ENCODE measurements around the gene KRT13. TPM values are rescaled to one million over a fixed set of nuclear protein-coding genes. Genes with fewer than 3 reads are reported as not detected.

The KRT13 gene
- total and polyA plus RNA-seq, 9 of the 15 experiments (the other 6 are each of a cell fraction or from before 2014, with no cell fraction given) = 0.11 to 1.1 (median 0.24) TPM; not detected in 3

DNA sequence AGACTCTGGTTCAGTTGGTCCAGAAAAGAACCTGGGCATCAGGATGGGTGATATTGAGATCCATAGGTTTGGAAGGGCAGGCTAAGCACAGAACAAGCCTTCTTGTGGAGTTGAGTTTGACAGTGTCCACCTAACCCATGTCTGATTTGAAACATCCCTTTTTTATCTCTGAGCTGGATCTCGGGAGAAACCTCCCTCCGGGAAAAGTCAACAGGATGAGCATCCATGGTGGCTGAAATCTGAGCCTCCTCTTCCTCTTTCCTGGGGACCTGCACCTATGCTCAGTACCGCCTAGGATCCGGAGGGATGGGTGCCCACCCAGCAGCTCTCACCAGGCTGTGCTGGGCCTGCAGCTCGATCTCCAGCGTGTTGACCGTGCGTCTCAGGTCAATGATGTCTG lies 41.7 kb downstream of the KRT13 start:
- Histone ChIP-seq H3K4me1 (replicated peaks in 1 of 2; ENCODE audit: control insufficient read depth in 2 of 2, insufficient read depth in 2 of 2, low read length in 2 of 2) (peaks cover 0 to 2% of the 10 kb centered on the region in 2 experiments; a peak in 1 of 5 replicates), H3K27ac (ENCODE audit: extremely low read depth, low read depth, low read length) (no peak overlapping the region), H3K9me3 (replicated peaks; ENCODE audit: control insufficient read depth, insufficient read depth, low read depth, low read length) (no peaks in the 10 kb centered on the region), H2AFZ (ENCODE audit: low read depth, low read length) (no peak overlapping the region), H3K9ac (ENCODE audit: insufficient read depth in 1 of 2, low read depth in 2 of 2, low read length in 2 of 2) (no peak overlapping the region), H4K20me1 (replicated peaks; ENCODE audit: control insufficient read depth, insufficient read depth, low read length) (no peaks in the 10 kb centered on the region), H3K4me3 (no peak overlapping the region), H3K79me2 (ENCODE audit: control insufficient read depth, insufficient read depth, low read length) (no peaks in the 10 kb centered on the region), H3K36me3 (ENCODE audit: control insufficient read depth, insufficient read depth, low read length) (no peaks in the 10 kb centered on the region), H3K27me3 (ENCODE audit: control insufficient read depth in 2 of 2, insufficient read depth in 2 of 2, low read length in 2 of 2) (peaks cover 31 to 70% of the 10 kb centered on the region in 2 experiments), H3K9me1 (ENCODE audit: control insufficient read depth, insufficient read depth, low read length) (no peaks in the 10 kb centered on the region), H3K4me2 (ENCODE audit: insufficient read depth, low read length) (no peak overlapping the region)
- FAIRE-seq = no peak
- no TSS peak for BruUV-seq (replicated peaks)
- POLR2A ChIA-PET = interaction anchor here (0.6 to 1.3 kb wide), 3 partner anchors 21 to 149 kb away, joined by 3 to 4 read pairs (median 3); no protein-coding TSS in a partner anchor
- intact Hi-C loops (cut with micrococcal nuclease) = no loop called here
- ATAC-seq = no peak
- WGBS (ENCODE audit: insufficient coverage, low coverage, missing lambda C conversion rate) = 2% methylated on average over 8 of the region's 8 CpGs
- in situ Hi-C loops (cut with MboI) = no loop called here
- CTCF ChIA-PET (ENCODE audit: low intra/inter-chr PET ratio) = no interaction called here
- no peak for DNase-seq (ENCODE audit: extremely low read depth in 1 of 4, low spot score in 3 of 4)
- TF ChIP-seq DPF2 (IDR thresholded peaks at IDR 0.05) (no peak), ZNF431 (CRISPR knock-in tag; IDR thresholded peaks at IDR 0.05) (no peak), RERE (CRISPR knock-in tag; IDR thresholded peaks at IDR 0.05; ENCODE audit: borderline replicate concordance) (no peak), PURB (CRISPR knock-in tag; IDR thresholded peaks at IDR 0.05; ENCODE audit: low read depth) (no peak), KAT2B (IDR thresholded peaks at IDR 0.05; ENCODE audit: low read depth, low read length) (no peak), RB1 (IDR thresholded peaks at IDR 0.05; ENCODE audit: low read depth) (no peak), THAP12 (CRISPR knock-in tag; IDR thresholded peaks at IDR 0.05) (no peak), HMGN3 (IDR thresholded peaks at IDR 0.05; ENCODE audit: borderline replicate concordance, extremely low read depth, insufficient read length, low read depth, low read length) (no peak), E2F5 (CRISPR knock-in tag; IDR thresholded peaks at IDR 0.05) (no peak), POLR3G (IDR thresholded peaks at IDR 0.05; ENCODE audit: extremely low read depth, insufficient read length, insufficient replicate concordance) (no peak), MCM7 (IDR thresholded peaks at IDR 0.05) (no peak), ESRRB (CRISPR knock-in tag; IDR thresholded peaks at IDR 0.05; ENCODE audit: borderline replicate concordance) (no peak), ZNF644 (tag; IDR thresholded peaks at IDR 0.05; ENCODE audit: low read depth) (no peak), ZNF551 (CRISPR knock-in tag; IDR thresholded peaks at IDR 0.05) (no peak), HOXB6 (CRISPR knock-in tag; IDR thresholded peaks at IDR 0.05; ENCODE audit: borderline replicate concordance) (no peak)
